ENCODE measurements around the gene SYNRG. TPM values are rescaled to one million over a fixed set of nuclear protein-coding genes. Genes with fewer than 3 reads are reported as not detected.

Gene SYNRG
- total and polyA plus RNA-seq, 4 donors, result 6.5 to 20.5 (median 15.9) TPM

- peak overlapping the region; percentile 81 to 90 (median 90) for H3K4me3 ChIP-seq (ENCODE audit: low read depth in 1 of 3, low read length in 3 of 3)
- peak overlapping the region; percentile 85 to 90 for H3K9ac ChIP-seq (ENCODE audit: low read depth in 1 of 2, low read length in 2 of 2)
- DNase-seq (ENCODE audit: low spot score), result no peak
- peak overlapping the region; percentile 82 to 84 for H3K27ac ChIP-seq (ENCODE audit: low read depth in 1 of 2, low read length in 2 of 2)
- no peaks in the 10 kb centered on the region for H3K9me3 ChIP-seq (ENCODE audit: control insufficient read depth in 4 of 4, low read length in 3 of 4)
- peaks cover 0 to 19% (median 5%) of the 10 kb centered on the region in 4 donors for H3K36me3 ChIP-seq (ENCODE audit: control insufficient read depth in 4 of 4, insufficient read depth in 3 of 4, low read depth in 1 of 4, low read length in 3 of 4)
- peaks cover 3 to 15% (median 11%) of the 10 kb centered on the region in 4 donors for H3K4me1 ChIP-seq (ENCODE audit: control insufficient read depth in 4 of 4, insufficient read depth in 4 of 4, low read length in 3 of 4)
- no peak for TF ChIP-seq GABPA (IDR thresholded peaks at IDR 0.05 in 1 of 2, conservative IDR thresholded peaks at IDR 0.05 in 1 of 2)
- TF ChIP-seq FOXA2 (IDR thresholded peaks at IDR 0.05), result no peak
- no peak for TF ChIP-seq HNF4G (IDR thresholded peaks at IDR 0.05)
- no peak for TF ChIP-seq TAF1 (conservative IDR thresholded peaks at IDR 0.05)
- no peak for TF ChIP-seq RXRA (IDR thresholded peaks at IDR 0.05)
- TF ChIP-seq ATF3 (IDR thresholded peaks at IDR 0.05), result no peak
- no peak for TF ChIP-seq CTCF (IDR thresholded peaks at IDR 0.05; ENCODE audit: low read depth, low read length, missing input control)
- TF ChIP-seq EGR1 (IDR thresholded peaks at IDR 0.05; ENCODE audit: low read depth in 2 of 2), result no peak
- TF ChIP-seq FOXA1 (IDR thresholded peaks at IDR 0.05), result no peak
- TF ChIP-seq, protein P1, sequence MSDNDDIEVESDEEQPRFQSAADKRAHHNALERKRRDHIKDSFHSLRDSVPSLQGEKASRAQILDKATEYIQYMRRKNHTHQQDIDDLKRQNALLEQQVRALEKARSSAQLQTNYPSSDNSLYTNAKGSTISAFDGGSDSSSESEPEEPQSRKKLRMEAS (IDR thresholded peaks at IDR 0.05), result no peak
- no peak for TF ChIP-seq YY1 (IDR thresholded peaks at IDR 0.05)
- TF ChIP-seq HNF4A (conservative IDR thresholded peaks at IDR 0.05), result no peak
- no peak for TF ChIP-seq REST (IDR thresholded peaks at IDR 0.05)
- TF ChIP-seq SP1 (IDR thresholded peaks at IDR 0.05), result no peak
- no peak for TF ChIP-seq ZBTB33 (IDR thresholded peaks at IDR 0.05)
- TF ChIP-seq JUND (IDR thresholded peaks at IDR 0.05), result no peak
- under 1% methylated on average over 7 of the region's 7 CpGs for WGBS
- no peaks in the 10 kb centered on the region for H3K27me3 ChIP-seq (ENCODE audit: control insufficient read depth in 4 of 4, insufficient read depth in 4 of 4, low read length in 3 of 4)
Measured at GRCh38 chr17:37642681-37643080, 33.5 kb upstream of the SYNRG start.

- Histone ChIP-seq H3K36me3 (ENCODE audit: control insufficient read depth in 4 of 4, insufficient read depth in 3 of 4, low read depth in 1 of 4, low read length in 3 of 4) (peaks cover 4 to 25% (median 10%) of the 10 kb centered on the region in 4 donors), H3K27me3 (ENCODE audit: control insufficient read depth in 4 of 4, insufficient read depth in 4 of 4, low read length in 3 of 4) (no peaks in the 10 kb centered on the region), H3K9me3 (ENCODE audit: control insufficient read depth in 4 of 4, low read length in 3 of 4) (no peaks in the 10 kb centered on the region), H3K4me1 (ENCODE audit: control insufficient read depth in 4 of 4, insufficient read depth in 4 of 4, low read length in 3 of 4) (peaks cover 3 to 15% (median 11%) of the 10 kb centered on the region in 4 donors), H3K27ac (ENCODE audit: low read depth in 1 of 2, low read length in 2 of 2) (no peak overlapping the region), H3K9ac (ENCODE audit: low read depth in 1 of 2, low read length in 2 of 2) (no peak overlapping the region), H3K4me3 (ENCODE audit: low read depth in 1 of 3, low read length in 3 of 3) (no peak overlapping the region)
- DNase-seq (ENCODE audit: low spot score), result no peak
- TF ChIP-seq HNF4A (conservative IDR thresholded peaks at IDR 0.05), result no peak
- TF ChIP-seq HNF4G (IDR thresholded peaks at IDR 0.05), result no peak
- no peak for TF ChIP-seq EGR1 (IDR thresholded peaks at IDR 0.05; ENCODE audit: low read depth in 2 of 2)
- no peak for TF ChIP-seq REST (IDR thresholded peaks at IDR 0.05)
- no peak for TF ChIP-seq JUND (IDR thresholded peaks at IDR 0.05)
- TF ChIP-seq GABPA (IDR thresholded peaks at IDR 0.05 in 1 of 2, conservative IDR thresholded peaks at IDR 0.05 in 1 of 2), result no peak
- no peak for TF ChIP-seq SP1 (IDR thresholded peaks at IDR 0.05)
- TF ChIP-seq NR2F2 (IDR thresholded peaks at IDR 0.05), result no peak
- no peak for TF ChIP-seq RXRA (IDR thresholded peaks at IDR 0.05)
- TF ChIP-seq CTCF (IDR thresholded peaks at IDR 0.05; ENCODE audit: low read depth, low read length, missing input control), result no peak
- no peak for TF ChIP-seq ATF3 (IDR thresholded peaks at IDR 0.05)
Measured at GRCh38 chr17:37640015-37640414, 30.8 kb upstream of the SYNRG start.

Data from liver (tissue), 9 donors.